K562 (cell line): ENCODE results near the gene NFE2. TPM values are rescaled to one million over a fixed set of nuclear protein-coding genes. Genes with fewer than 3 reads are reported as not detected.

Source experiments
- PHF8 ChIP-seq: fragments of 200-600 bp; sonication (generic); IDR thresholded peaks from 2 replicates; pipeline ENCODE4 v1.6.1; 2012; ENCODE audit warnings: mixed run types, mild to moderate bottlenecking, inconsistent platforms, low read length, moderate library complexity, borderline replicate concordance
- PPARD ChIP-seq: fragments of 250-450 bp; sonication (Bioruptor Pico); IDR thresholded peaks from 2 replicates; pipeline ENCODE4 v1.8.0; 2022; ENCODE audit warnings: inconsistent platforms, mild to moderate bottlenecking, moderate library complexity
- ZNF3 ChIP-seq: fragments of 250-450 bp; sonication (Bioruptor Pico); IDR thresholded peaks from 2 replicates; pipeline ENCODE4 v1.5.0; 2021; ENCODE audit warnings: mild to moderate bottlenecking, moderate library complexity
- polyA plus RNA-seq, 8 experiments: library from polyadenylated mRNA; depleted of rRNA in 4 of 8; stranded (reverse) in 5 of 8; unstranded in 3 of 8; fragments of >200 nt; fragmentation: Nextera tagmentation in 2 of 8; fragmentation: Illumina TruSeq in 1 of 8; extraction: Ambion mirVana in 2 of 8; extraction: Trizol in 1 of 8; gene quantifications; 2 replicates each; pipeline versions ENCODE4 v1.2.1 to v1.2.3, GENCODE V29; 2011 to 2014; ENCODE audit warnings: inconsistent platforms in 1 of 8, missing spikeins in 1 of 8
- total RNA-seq, 7 experiments: library from RNA; depleted of rRNA in 6 of 7; stranded (reverse); fragments of >200 nt in 6 of 7; fragmentation: Illumina TruSeq in 2 of 7; extraction: Trizol in 2 of 7; gene quantifications; 2 replicates each; pipeline versions ENCODE4 v1.2.1 to v1.2.3, GENCODE V29; 2011 to 2021; ENCODE audit warnings: low replicate concordance in 1 of 7
- TF ChIP-seq, protein P1 (sequence below): IDR thresholded peaks from 3 replicates; pipeline ENCODE4 v1.6.1; 2011; ENCODE audit warnings: borderline replicate concordance, mild to moderate bottlenecking; ENCODE audit not compliant: insufficient read length, insufficient read depth
- TF ChIP-seq, protein P2 (sequence below): fragments of 450-650 bp; IDR thresholded peaks from 2 replicates; pipeline ENCODE4 v1.6.1; 2016; ENCODE audit warnings: low read depth
- TF ChIP-seq, protein P3 (sequence below): fragments of 250-450 bp; sonication (Bioruptor Pico); IDR thresholded peaks from 2 replicates; pipeline ENCODE4 v1.4.0; 2020; ENCODE audit warnings: borderline replicate concordance
- TF ChIP-seq, protein P4 (sequence below), 2 experiments: fragments of 450-650 bp in 1 of 2; IDR thresholded peaks; 2 replicates each; pipeline ENCODE4 v1.6.1; 2011 to 2017; ENCODE audit warnings: low read depth in 2 of 2, antibody characterized with exemption in 1 of 2, borderline replicate concordance in 1 of 2, low read length in 1 of 2, mild to moderate bottlenecking in 1 of 2, mixed read lengths in 1 of 2; ENCODE audit not compliant: control insufficient read depth in 1 of 2

NFE2 gene
- total and polyA plus RNA-seq, 9 of the 15 experiments (the other 6 are each of a cell fraction or from before 2014, with no cell fraction given): 12.3 to 282 (median 208) TPM

DNA sequence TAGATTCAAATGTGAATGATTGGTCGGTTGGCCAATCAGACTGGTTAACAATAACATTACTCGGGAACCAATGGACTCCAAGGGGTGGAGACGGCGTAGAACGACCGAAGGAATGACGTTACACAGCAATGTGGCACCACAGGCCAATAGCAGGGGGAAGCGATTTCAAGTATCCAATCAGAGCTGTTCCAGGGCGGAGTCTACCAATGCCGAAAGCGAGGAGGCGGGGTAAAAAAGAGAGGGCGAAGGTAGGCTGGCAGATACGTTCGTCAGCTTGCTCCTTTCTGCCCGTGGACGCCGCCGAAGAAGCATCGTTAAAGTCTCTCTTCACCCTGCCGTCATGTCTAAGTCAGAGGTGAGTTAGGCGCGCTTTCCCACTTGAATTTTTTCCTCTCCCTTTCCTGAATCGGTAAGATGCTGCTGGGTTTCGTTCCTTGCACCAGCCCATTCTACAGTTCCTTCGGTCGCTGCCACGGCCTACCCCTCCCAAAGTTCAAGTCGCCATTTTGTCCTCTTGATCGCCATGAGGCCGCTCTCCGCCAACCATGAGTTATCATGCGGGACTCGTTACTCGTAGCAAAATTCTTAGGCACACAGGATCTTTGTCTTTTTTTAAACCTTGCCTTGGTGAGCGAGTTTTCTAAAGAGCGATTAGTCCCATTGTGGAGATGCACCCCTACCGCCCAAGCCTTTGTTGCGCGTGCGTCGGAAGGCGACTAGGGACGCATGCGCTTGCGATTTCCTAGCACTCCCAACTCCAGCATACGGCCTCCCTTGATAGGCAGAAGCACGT, 20.2 kb downstream of the NFE2 start, which contains the start of gene HNRNPA1 (continued):
- TF ChIP-seq, protein P1, sequence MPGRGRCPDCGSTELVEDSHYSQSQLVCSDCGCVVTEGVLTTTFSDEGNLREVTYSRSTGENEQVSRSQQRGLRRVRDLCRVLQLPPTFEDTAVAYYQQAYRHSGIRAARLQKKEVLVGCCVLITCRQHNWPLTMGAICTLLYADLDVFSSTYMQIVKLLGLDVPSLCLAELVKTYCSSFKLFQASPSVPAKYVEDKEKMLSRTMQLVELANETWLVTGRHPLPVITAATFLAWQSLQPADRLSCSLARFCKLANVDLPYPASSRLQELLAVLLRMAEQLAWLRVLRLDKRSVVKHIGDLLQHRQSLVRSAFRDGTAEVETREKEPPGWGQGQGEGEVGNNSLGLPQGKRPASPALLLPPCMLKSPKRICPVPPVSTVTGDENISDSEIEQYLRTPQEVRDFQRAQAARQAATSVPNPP: no peak
- TF ChIP-seq PPARD (CRISPR knock-in tag) (no peak), ZNF3 (CRISPR knock-in tag) (no peak), PHF8 (peak; percentile 88)
- TF ChIP-seq, protein P2, sequence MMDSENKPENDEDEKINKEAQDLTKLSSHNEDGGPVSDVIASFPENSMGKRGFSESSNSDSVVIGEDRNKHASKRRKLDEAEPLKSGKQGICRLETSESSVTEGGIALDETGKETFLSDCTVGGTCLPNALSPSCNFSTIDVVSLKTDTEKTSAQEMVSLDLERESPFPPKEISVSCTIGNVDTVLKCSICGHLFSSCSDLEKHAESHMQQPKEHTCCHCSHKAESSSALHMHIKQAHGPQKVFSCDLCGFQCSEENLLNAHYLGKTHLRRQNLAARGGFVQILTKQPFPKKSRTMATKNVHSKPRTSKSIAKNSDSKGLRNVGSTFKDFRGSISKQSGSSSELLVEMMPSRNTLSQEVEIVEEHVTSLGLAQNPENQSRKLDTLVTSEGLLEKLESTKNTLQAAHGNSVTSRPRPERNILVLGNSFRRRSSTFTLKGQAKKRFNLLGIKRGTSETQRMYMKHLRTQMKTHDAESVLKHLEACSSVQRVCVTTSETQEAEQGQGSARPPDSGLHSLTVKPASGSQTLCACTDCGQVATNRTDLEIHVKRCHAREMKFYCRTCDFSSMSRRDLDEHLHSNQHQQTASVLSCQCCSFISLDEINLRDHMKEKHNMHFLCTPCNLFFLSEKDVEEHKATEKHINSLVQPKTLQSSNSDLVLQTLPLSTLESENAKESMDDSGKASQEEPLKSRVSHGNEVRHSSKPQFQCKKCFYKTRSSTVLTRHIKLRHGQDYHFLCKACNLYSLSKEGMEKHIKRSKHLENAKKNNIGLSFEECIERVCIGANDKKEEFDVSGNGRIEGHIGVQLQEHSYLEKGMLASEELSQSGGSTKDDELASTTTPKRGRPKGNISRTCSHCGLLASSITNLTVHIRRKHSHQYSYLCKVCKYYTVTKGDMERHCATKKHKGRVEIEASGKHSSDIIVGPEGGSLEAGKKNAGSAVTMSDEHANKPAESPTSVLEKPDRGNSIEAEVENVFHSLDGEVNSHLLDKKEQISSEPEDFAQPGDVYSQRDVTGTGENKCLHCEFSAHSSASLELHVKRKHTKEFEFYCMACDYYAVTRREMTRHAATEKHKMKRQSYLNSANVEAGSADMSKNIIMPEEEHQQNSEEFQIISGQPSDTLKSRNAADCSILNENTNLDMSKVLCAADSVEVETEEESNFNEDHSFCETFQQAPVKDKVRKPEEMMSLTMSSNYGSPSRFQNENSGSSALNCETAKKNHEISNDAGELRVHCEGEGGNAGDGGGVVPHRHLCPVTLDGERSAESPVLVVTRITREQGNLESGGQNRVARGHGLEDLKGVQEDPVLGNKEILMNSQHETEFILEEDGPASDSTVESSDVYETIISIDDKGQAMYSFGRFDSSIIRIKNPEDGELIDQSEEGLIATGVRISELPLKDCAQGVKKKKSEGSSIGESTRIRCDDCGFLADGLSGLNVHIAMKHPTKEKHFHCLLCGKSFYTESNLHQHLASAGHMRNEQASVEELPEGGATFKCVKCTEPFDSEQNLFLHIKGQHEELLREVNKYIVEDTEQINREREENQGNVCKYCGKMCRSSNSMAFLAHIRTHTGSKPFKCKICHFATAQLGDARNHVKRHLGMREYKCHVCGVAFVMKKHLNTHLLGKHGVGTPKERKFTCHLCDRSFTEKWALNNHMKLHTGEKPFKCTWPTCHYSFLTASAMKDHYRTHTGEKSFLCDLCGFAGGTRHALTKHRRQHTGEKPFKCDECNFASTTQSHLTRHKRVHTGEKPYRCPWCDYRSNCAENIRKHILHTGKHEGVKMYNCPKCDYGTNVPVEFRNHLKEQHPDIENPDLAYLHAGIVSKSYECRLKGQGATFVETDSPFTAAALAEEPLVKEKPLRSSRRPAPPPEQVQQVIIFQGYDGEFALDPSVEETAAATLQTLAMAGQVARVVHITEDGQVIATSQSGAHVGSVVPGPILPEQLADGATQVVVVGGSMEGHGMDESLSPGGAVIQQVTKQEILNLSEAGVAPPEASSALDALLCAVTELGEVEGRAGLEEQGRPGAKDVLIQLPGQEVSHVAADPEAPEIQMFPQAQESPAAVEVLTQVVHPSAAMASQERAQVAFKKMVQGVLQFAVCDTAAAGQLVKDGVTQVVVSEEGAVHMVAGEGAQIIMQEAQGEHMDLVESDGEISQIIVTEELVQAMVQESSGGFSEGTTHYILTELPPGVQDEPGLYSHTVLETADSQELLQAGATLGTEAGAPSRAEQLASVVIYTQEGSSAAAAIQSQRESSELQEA: no peak
- TF ChIP-seq, protein P3, sequence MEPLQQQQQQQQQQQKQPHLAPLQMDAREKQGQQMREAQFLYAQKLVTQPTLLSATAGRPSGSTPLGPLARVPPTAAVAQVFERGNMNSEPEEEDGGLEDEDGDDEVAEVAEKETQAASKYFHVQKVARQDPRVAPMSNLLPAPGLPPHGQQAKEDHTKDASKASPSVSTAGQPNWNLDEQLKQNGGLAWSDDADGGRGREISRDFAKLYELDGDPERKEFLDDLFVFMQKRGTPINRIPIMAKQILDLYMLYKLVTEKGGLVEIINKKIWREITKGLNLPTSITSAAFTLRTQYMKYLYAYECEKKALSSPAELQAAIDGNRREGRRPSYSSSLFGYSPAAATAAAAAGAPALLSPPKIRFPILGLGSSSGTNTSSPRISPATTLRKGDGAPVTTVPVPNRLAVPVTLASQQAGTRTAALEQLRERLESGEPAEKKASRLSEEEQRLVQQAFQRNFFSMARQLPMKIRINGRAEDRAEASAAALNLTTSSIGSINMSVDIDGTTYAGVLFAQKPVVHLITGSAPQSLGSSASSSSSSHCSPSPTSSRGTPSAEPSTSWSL: no peak
- TF ChIP-seq, protein P4, sequence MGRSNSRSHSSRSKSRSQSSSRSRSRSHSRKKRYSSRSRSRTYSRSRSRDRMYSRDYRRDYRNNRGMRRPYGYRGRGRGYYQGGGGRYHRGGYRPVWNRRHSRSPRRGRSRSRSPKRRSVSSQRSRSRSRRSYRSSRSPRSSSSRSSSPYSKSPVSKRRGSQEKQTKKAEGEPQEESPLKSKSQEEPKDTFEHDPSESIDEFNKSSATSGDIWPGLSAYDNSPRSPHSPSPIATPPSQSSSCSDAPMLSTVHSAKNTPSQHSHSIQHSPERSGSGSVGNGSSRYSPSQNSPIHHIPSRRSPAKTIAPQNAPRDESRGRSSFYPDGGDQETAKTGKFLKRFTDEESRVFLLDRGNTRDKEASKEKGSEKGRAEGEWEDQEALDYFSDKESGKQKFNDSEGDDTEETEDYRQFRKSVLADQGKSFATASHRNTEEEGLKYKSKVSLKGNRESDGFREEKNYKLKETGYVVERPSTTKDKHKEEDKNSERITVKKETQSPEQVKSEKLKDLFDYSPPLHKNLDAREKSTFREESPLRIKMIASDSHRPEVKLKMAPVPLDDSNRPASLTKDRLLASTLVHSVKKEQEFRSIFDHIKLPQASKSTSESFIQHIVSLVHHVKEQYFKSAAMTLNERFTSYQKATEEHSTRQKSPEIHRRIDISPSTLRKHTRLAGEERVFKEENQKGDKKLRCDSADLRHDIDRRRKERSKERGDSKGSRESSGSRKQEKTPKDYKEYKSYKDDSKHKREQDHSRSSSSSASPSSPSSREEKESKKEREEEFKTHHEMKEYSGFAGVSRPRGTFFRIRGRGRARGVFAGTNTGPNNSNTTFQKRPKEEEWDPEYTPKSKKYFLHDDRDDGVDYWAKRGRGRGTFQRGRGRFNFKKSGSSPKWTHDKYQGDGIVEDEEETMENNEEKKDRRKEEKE (IDR thresholded peaks at IDR 0.05; ENCODE audit: borderline replicate concordance in 1 of 2, control insufficient read depth in 1 of 2, low read depth in 2 of 2, low read length in 1 of 2): peak in 1 of 2 experiments; percentile 46; a peak in 1 of 4 replicates
